Ascending aorta (tissue), 2 donors: Measurements from ENCODE around the gene NEGR1. TPM values are rescaled to one million over a fixed set of nuclear protein-coding genes. Genes with fewer than 3 reads are reported as not detected.

Experiments used
- DNase-seq, 2 donors: peaks; one replicate each; pipeline ENCODE4 v3.0.0-alpha.2; 2019; ENCODE audit warnings: low spot score in 2 of 2
- H3K27ac ChIP-seq, 2 donors: fragments of 200-600 bp; sonication (generic); one replicate each; pipeline ENCODE4 v1.5.1; 2016 to 2017; ENCODE audit warnings: mild to moderate bottlenecking in 1 of 2
- H3K27me3 ChIP-seq: fragments of 200-600 bp; sonication (generic); one replicate; pipeline ENCODE4 v1.5.1; 2017
- H3K36me3 ChIP-seq, 2 donors: fragments of 200-600 bp; sonication (generic); one replicate each; pipeline ENCODE4 v1.5.1; 2016
- H3K4me1 ChIP-seq, 2 donors: fragments of 200-600 bp; sonication (generic); one replicate each; pipeline ENCODE4 v1.5.1; 2016 to 2017; ENCODE audit warnings: mild to moderate bottlenecking in 1 of 2
- H3K4me3 ChIP-seq, 2 donors: fragments of 200-600 bp; sonication (generic); one replicate each; pipeline ENCODE4 v1.5.1; 2016 to 2017; ENCODE audit warnings: mild to moderate bottlenecking in 1 of 2
- H3K9me3 ChIP-seq, 2 donors: fragments of 200-600 bp; sonication (generic); one replicate each; pipeline ENCODE4 v1.5.1; 2016
- CTCF ChIP-seq, 3 experiments: fragments of 200-600 bp in 2 of 3; fragments of 450-650 bp in 1 of 3; sonication (generic) in 2 of 3; IDR thresholded peaks; one replicate each; pipeline ENCODE4 v1.5.1; 2016 to 2019; ENCODE audit warnings: antibody characterized with exemption in 3 of 3, mild to moderate bottlenecking in 1 of 3, moderate library complexity in 1 of 3
- intact Hi-C: fragments of 100-400 bp; cut with DNase I; formaldehyde crosslinking; loops from one replicate; pipeline ENCODE4 v1.15.1; 2023
- total RNA-seq: library from RNA; depleted of rRNA; stranded (reverse); fragments of >200 nt; gene quantifications from one replicate; pipeline ENCODE4 v1.1.0, GENCODE V29; 2016

Gene NEGR1
- total RNA-seq, 1 donor from 2014 or later, result 42.8 TPM

GRCh38 chr1:71621785-71622184, 660.6 kb downstream of the NEGR1 start:
- H3K36me3 ChIP-seq, result no peaks in the 10 kb centered on the region
- no peak for TF ChIP-seq CTCF (IDR thresholded peaks at IDR 0.05)
- no peaks in the 10 kb centered on the region for H3K4me1 ChIP-seq
- no peak overlapping the region for H3K4me3 ChIP-seq
- no peaks in the 10 kb centered on the region for H3K27me3 ChIP-seq
- DNase-seq, result no peak
- H3K27ac ChIP-seq, result no peak overlapping the region
- H3K9me3 ChIP-seq, result no peaks in the 10 kb centered on the region
- intact Hi-C loops, result no loop called here

- Histone ChIP-seq H3K4me1 (no peaks in the 10 kb centered on the region), H3K4me3 (no peak overlapping the region), H3K9me3 (no peaks in the 10 kb centered on the region), H3K27me3 (no peaks in the 10 kb centered on the region), H3K27ac (no peak overlapping the region), H3K36me3 (no peaks in the 10 kb centered on the region)
- no peak for DNase-seq
- intact Hi-C loops, result no loop called here
- no peak for TF ChIP-seq CTCF (IDR thresholded peaks at IDR 0.05)
Measured at GRCh38 chr1:71618766-71619530, 663.4 kb downstream of the NEGR1 start.

- H3K4me1 ChIP-seq, result no peaks in the 10 kb centered on the region
- no peaks in the 10 kb centered on the region for H3K9me3 ChIP-seq
- H3K27ac ChIP-seq, result no peak overlapping the region
- H3K36me3 ChIP-seq, result no peaks in the 10 kb centered on the region
- no peak overlapping the region for H3K4me3 ChIP-seq
- no peak for TF ChIP-seq CTCF (IDR thresholded peaks at IDR 0.05)
- DNase-seq, result no peak
- no peaks in the 10 kb centered on the region for H3K27me3 ChIP-seq
- intact Hi-C loops, result no loop called here
Measured at GRCh38 chr1:71618191-71618590, 664.1 kb downstream of the NEGR1 start.

GRCh38 chr1:71610476-71610875, 671.9 kb downstream of the NEGR1 start:
- DNase-seq, result no peak
- H3K27me3 ChIP-seq, result no peaks in the 10 kb centered on the region
- TF ChIP-seq CTCF (IDR thresholded peaks at IDR 0.05), result no peak
- intact Hi-C loops, result no loop called here
- no peaks in the 10 kb centered on the region for H3K4me1 ChIP-seq
- no peaks in the 10 kb centered on the region for H3K9me3 ChIP-seq
- H3K27ac ChIP-seq, result no peak overlapping the region
- no peaks in the 10 kb centered on the region for H3K36me3 ChIP-seq
- H3K4me3 ChIP-seq, result no peak overlapping the region

GRCh38 chr1:71603044-71603776, 679.1 kb downstream of the NEGR1 start:
- TF ChIP-seq CTCF (IDR thresholded peaks at IDR 0.05), result no peak
- intact Hi-C loops, result no loop called here
- no peak for DNase-seq

More at GRCh38 chr1:71603044-71603776, 679.1 kb downstream of the NEGR1 start:
- H3K36me3 ChIP-seq, result no peaks in the 10 kb centered on the region
- no peaks in the 10 kb centered on the region for H3K9me3 ChIP-seq
- no peaks in the 10 kb centered on the region for H3K27me3 ChIP-seq
- no peaks in the 10 kb centered on the region for H3K4me1 ChIP-seq
- H3K4me3 ChIP-seq, result no peak overlapping the region
- H3K27ac ChIP-seq, result no peak overlapping the region
